ENCODE data around the gene GALNT10. TPM values are rescaled to one million over a fixed set of nuclear protein-coding genes. Genes with fewer than 3 reads are reported as not detected.
A peak's percentile ranks its signal among the peaks of the same experiment; 100 is the strongest.

GALNT10 gene
- total RNA-seq, 2 donors from 2014 or later, result 11.5 to 19.5 TPM

DNA sequence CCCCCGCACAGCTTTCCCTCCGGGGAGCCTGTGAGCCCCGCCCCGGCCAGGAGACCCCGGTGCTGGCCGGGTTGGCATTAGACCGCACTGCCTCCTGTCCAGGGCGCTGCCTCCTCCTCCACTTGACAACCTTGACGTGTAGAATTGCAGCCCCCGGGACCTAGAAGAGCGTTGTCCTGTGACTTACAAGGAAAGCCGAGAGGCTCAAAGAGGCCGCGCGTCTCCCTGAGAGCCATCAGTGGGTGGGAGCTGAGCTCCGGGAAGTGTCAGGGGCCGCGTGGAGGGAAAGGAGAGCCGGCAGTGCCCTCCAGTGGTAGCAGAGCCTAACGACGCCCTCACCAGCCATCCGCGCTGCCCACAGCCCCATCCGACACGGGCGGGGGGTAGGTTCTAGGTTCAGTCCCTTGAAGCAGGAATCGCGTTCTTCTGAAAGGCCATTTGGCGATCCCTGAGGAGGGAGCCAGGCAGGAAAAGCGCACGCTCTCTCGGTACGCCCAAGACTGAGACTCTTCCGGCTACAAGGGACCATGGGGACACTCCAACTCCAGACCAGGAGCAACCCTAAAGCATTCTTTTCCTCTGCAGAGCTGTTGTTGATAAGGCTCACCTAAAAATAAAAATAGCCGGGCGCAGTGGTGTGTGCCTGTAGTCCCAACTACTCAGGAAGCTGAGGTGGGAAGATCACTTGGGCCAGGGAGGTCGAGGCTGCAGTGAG lies 214.7 kb downstream of the GALNT10 start:
- WGBS, 2 donors, result 6 to 10% methylated on average over 21 to 37 of the region's 37 CpGs
- no peak overlapping the region for H3K27ac ChIP-seq
- intact Hi-C loops (cut with DNase I), result loop anchor here (5.0 kb wide), 1 partner anchor 333 kb away; no protein-coding TSS in a partner anchor

DNA sequence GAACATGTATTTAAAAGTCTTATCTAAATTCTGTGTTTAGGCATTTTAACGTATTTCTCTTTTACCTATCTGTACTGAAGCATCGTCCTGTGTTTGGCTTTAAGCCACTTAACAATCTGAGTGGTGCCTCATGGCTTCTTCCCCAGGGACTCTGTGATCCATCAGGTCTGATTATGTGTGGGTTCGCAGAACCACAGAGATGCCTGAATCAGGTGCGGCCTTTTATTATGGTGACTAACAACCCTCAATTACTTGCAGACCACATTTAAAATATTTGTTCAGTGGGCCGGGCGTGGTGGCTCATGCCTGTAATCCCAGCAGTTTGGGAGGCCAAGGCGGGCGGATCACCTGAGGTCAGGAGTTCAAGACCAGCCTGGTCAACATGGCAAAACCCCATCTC lies 215.7 kb downstream of the GALNT10 start:
- H3K4me3 ChIP-seq, result no peak overlapping the region
- DNase-seq, result no peak
- H3K27ac ChIP-seq, result no peak overlapping the region
- H3K36me3 ChIP-seq (replicated peaks in 1 of 2; ENCODE audit: insufficient read depth in 1 of 2, low read depth in 2 of 2), result no peaks in the 10 kb centered on the region
- intact Hi-C loops (cut with DNase I), result loop anchor here (5.0 kb wide), 1 partner anchor 334 kb away; no protein-coding TSS in a partner anchor
- no peak for ATAC-seq
- no peak for TF ChIP-seq POLR2A (IDR thresholded peaks at IDR 0.05)
- TF ChIP-seq, protein P1, sequence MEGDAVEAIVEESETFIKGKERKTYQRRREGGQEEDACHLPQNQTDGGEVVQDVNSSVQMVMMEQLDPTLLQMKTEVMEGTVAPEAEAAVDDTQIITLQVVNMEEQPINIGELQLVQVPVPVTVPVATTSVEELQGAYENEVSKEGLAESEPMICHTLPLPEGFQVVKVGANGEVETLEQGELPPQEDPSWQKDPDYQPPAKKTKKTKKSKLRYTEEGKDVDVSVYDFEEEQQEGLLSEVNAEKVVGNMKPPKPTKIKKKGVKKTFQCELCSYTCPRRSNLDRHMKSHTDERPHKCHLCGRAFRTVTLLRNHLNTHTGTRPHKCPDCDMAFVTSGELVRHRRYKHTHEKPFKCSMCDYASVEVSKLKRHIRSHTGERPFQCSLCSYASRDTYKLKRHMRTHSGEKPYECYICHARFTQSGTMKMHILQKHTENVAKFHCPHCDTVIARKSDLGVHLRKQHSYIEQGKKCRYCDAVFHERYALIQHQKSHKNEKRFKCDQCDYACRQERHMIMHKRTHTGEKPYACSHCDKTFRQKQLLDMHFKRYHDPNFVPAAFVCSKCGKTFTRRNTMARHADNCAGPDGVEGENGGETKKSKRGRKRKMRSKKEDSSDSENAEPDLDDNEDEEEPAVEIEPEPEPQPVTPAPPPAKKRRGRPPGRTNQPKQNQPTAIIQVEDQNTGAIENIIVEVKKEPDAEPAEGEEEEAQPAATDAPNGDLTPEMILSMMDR (IDR thresholded peaks at IDR 0.05), result no peak
- 87 to 89% methylated on average over 8 of the region's 8 CpGs for WGBS, 2 donors
- H3K4me1 ChIP-seq, result peaks cover 10% of the 10 kb centered on the region
- H3K9me3 ChIP-seq, result no peaks in the 10 kb centered on the region
- no peaks in the 10 kb centered on the region for H3K27me3 ChIP-seq

More for the DNA sequence above, 214.7 kb downstream of the GALNT10 start:
- Histone ChIP-seq H3K36me3 (replicated peaks in 1 of 2; ENCODE audit: insufficient read depth in 1 of 2, low read depth in 2 of 2) (no peaks in the 10 kb centered on the region), H3K27me3 (no peaks in the 10 kb centered on the region), H3K9me3 (no peaks in the 10 kb centered on the region), H3K4me3 (no peak overlapping the region), H3K4me1 (peaks cover 10% of the 10 kb centered on the region)
- DNase-seq (peak; percentile 76 to 84 (median 79)), ATAC-seq (peak; percentile 96)
- TF ChIP-seq POLR2A (IDR thresholded peaks at IDR 0.05), result no peak
- TF ChIP-seq, protein P1 (IDR thresholded peaks at IDR 0.05), result peak; percentile 67 to 93 (median 85)

DNA sequence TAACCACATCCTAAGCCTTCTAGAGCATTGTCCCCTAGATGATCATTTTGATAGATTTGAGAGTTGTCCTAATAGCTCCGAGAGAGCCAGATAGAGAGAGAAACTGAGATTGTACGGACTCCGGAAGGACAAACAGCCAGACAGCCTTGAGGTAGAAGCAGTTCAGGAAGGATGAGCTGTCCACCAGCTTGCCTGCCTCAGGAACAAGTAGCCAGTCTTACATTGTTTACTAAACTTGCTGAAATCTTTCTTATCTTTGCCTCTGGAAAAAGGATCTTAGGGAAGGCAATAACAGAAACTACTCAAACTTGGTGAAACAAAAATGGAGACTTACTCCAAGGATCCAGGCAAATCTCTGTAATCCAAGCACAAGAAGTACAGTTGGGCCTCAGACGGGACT lies 216.3 kb downstream of the GALNT10 start:
- Histone ChIP-seq H3K4me3 (no peak overlapping the region), H3K27me3 (no peaks in the 10 kb centered on the region), H3K9me3 (no peaks in the 10 kb centered on the region), H3K27ac (no peak overlapping the region), H3K4me1 (peaks cover 10% of the 10 kb centered on the region), H3K36me3 (replicated peaks in 1 of 2; ENCODE audit: insufficient read depth in 1 of 2, low read depth in 2 of 2) (no peaks in the 10 kb centered on the region)
- 84 to 99% methylated on average over 4 of the region's 4 CpGs for WGBS, 2 donors
- TF ChIP-seq, protein P1 (IDR thresholded peaks at IDR 0.05), result no peak
- no peak for TF ChIP-seq POLR2A (IDR thresholded peaks at IDR 0.05)
- ATAC-seq (no peak), DNase-seq (no peak)
- intact Hi-C loops (cut with DNase I), result loop anchor here (5.0 kb wide), 1 partner anchor 335 kb away; no protein-coding TSS in a partner anchor

DNA sequence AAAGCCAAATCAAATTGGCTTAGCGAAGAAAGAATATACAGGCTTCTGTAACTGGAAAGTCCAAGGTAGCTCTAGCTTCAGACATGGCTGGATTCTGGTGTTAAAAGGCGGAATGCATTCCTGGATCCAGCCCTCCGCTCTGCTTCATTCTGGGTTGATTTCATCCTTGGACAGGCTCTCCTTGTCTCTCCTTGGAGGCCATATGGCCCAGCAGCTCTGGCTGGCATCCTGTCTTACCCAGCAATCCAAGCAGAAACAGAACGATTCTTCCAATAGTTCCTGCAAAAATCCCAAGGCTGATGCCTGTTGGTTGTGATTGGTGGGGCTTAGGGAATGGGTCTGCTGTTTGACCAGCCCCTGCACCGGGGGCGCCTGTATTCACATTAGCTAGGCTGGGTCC lies 218.3 kb downstream of the GALNT10 start:
- Histone ChIP-seq H3K4me1 (peaks cover 10% of the 10 kb centered on the region), H3K4me3 (no peak overlapping the region), H3K36me3 (replicated peaks in 1 of 2; ENCODE audit: insufficient read depth in 1 of 2, low read depth in 2 of 2) (no peaks in the 10 kb centered on the region), H3K27me3 (no peaks in the 10 kb centered on the region), H3K27ac (no peak overlapping the region), H3K9me3 (no peaks in the 10 kb centered on the region)
- TF ChIP-seq POLR2A (IDR thresholded peaks at IDR 0.05), result no peak
- TF ChIP-seq, protein P1 (IDR thresholded peaks at IDR 0.05), result no peak
- intact Hi-C loops (cut with DNase I), result loop anchor here (5.0 kb wide), 1 partner anchor 337 kb away; no protein-coding TSS in a partner anchor
- ATAC-seq (no peak), DNase-seq (no peak)
- 86 to 91% methylated on average over 6 of the region's 6 CpGs for whole genome bisulfite sequencing, 2 donors

Measured in body of pancreas (tissue), 4 donors.